NB4 (cell line): Measurements from ENCODE around the gene IFRD1.
A peak's percentile ranks its signal among the peaks of the same experiment; 100 is the strongest.

Experiments used
- DNase-seq: peaks from one replicate; pipeline ENCODE4 v3.0.0; 2010; ENCODE audit warnings: low read depth
- H3K4me3 ChIP-seq: one replicate; pipeline ENCODE4 v1.5.1; 2011; ENCODE audit warnings: mild to moderate bottlenecking, low read depth, low read length, moderate library complexity
- CTCF ChIP-seq: IDR thresholded peaks from one replicate; pipeline ENCODE4 v1.5.1; 2012; ENCODE audit warnings: low read depth, low read length
- MAX ChIP-seq: IDR thresholded peaks from 2 replicates; pipeline ENCODE4 v1.6.1; 2011; ENCODE audit warnings: low read depth, low read length
- MYC ChIP-seq: IDR thresholded peaks from 2 replicates; pipeline ENCODE4 v1.6.1; 2011; ENCODE audit warnings: low read depth, low read length
- POLR2A ChIP-seq: IDR thresholded peaks from 2 replicates; pipeline ENCODE4 v1.6.1; 2011; ENCODE audit warnings: mild to moderate bottlenecking; ENCODE audit not compliant: insufficient read length; ENCODE audit errors: extremely low read depth

The IFRD1 gene

GRCh38 chr7:112448381-112448780 lies 1.9 kb upstream of the IFRD1 start:
- TF ChIP-seq MYC, result no peak
- TF ChIP-seq CTCF, result no peak
- no peak for TF ChIP-seq POLR2A
- no peak for TF ChIP-seq MAX
- DNase-seq, result no peak
- H3K4me3 ChIP-seq, result no peak overlapping the region

- TF ChIP-seq CTCF, result no peak
- TF ChIP-seq POLR2A, result no peak
- TF ChIP-seq MAX, result no peak
- no peak for TF ChIP-seq MYC
- DNase-seq, result no peak
- H3K4me3 ChIP-seq, result no peak overlapping the region
These were observed 1.4 kb upstream of the IFRD1 start for GRCh38 chr7:112448891-112449290.

- TF ChIP-seq CTCF (no peak), POLR2A (no peak), MYC (no peak), MAX (no peak)
- peak; percentile 26 for DNase-seq
- peak overlapping the region; percentile 81 for H3K4me3 ChIP-seq
These were observed 907 bp upstream of the IFRD1 start for GRCh38 chr7:112449353-112449752.

- peak; percentile 98 for DNase-seq
- no peak for TF ChIP-seq CTCF
- no peak; the same call in 1 of the 2 replicates for TF ChIP-seq MYC
- TF ChIP-seq POLR2A, result peak; percentile 24
- peak; percentile 35 for TF ChIP-seq MAX
- H3K4me3 ChIP-seq, result peak overlapping the region; percentile 81
These were observed 824 bp downstream of the IFRD1 start for GRCh38 chr7:112450807-112451761.

GRCh38 chr7:112452102-112452888 lies 2.0 kb downstream of the IFRD1 start:
- H3K4me3 ChIP-seq, result peak overlapping the region; percentile 81
- TF ChIP-seq MYC (no peak), CTCF (peak; percentile 54), MAX (0 out of 2 replicates have a peak, but pooled peaks have one; percentile 9), POLR2A (no peak)
- peak; percentile 68 for DNase-seq
